ENCODE measurements around the gene ATF4.

ATF4 gene

GRCh38 chr22:39520226-39521105 is at the start of gene ATF4:
TSS of gene ATF4 (plus strand) at chr22:39520562. CDS start at chr22:39521446, 884 bp downstream.
- peak; percentile 78 for DNase-seq (ENCODE audit: low read depth, low spot score)

DNA sequence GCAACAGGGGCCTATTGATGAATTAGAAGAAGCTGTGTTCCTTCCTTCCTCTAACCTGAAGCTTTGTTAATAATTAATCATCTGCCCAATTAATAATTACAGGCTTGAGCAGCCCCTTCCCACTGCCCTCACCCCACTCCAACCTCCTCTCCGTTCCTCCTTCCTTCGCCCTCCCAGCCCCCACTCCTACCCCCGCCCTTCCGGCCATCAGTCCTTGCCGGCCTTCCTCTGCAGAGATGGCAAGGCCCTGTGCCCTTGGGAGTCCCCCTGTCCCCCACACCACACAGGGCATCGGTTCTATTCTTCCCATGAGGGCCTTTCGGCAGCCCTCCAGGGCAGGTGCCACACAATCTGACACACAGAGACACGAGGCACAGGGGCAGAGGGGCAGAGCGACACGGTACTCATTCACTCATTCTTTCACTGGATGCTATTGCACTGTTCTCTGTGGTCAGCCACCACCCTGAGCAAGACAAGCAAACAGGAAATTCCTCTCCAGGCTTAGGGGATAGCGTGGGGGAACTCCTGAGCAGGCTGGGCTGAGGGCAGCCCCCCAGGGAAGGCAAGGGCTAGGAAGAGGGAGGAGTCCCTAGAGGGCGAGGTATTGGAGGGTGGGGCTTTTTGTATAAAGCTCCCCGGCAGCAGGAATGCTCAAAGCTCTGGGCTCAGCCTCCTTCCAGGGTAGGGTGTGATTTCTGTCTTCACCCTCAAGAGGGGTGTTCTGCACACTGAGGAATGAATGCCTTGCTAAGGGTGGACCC is 48.8 kb upstream of the ATF4 start:
- no peak for DNase-seq (ENCODE audit: low read depth, low spot score)

DNA sequence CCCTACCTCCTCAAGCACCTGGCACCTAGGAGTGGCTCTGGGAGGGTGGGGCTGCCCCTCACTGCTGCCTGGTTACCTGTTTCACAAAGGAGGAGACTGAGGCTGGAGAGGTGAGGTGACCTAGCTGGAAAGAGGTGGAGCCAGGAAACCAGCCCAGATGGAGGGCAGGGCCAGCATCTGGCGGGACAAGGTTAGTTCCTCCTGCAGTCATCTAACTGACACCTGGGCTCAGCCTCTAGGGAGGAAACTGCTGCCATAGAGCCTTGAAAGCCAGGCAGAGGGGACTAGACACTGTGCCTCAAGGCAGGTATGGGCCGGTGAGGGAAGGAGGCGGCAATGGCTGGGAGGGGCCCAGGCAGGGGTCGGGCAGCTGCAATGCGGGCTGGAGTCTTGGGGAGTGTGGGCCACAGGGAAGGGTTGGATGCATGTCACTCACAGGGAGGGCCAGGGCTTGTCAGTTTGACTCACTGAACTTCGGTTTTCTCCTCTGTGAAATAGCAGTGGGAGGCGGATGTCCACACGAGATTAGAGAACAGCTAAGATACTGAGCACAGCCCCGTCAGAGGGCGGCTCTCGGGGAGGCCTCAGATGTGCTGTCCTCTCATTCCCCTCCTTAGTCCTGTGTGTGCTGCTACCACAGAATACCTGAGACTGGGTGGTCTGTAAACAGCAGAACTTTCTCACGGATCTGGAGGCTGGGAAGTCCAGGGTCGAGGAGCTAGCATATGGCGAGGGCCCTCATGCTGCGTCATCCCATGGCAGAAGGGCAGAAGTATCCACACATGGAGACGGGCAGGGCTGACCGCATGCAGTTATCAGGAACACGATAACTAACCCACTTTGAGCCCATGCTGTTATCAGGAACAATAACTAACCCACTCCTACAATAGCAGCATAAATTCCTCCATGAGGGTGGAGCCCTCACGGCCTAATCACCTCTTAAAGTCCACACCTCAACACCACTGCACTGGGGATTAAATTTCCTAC is 47.5 kb upstream of the ATF4 start:
- DNase-seq (ENCODE audit: low read depth, low spot score), result no peak

- no peak for DNase-seq (ENCODE audit: low read depth, low spot score)
These were observed 46.5 kb upstream of the ATF4 start for GRCh38 chr22:39473851-39474250.

GRCh38 chr22:39474351-39475111 is 45.8 kb upstream of the ATF4 start:
- no peak for DNase-seq (ENCODE audit: low read depth, low spot score)

GRCh38 chr22:39475337-39475736 is 45.0 kb upstream of the ATF4 start:
- DNase-seq (ENCODE audit: low read depth, low spot score), result no peak

- DNase-seq (ENCODE audit: low read depth, low spot score), result no peak
These were observed 44.5 kb upstream of the ATF4 start for GRCh38 chr22:39475902-39476301.

DNA sequence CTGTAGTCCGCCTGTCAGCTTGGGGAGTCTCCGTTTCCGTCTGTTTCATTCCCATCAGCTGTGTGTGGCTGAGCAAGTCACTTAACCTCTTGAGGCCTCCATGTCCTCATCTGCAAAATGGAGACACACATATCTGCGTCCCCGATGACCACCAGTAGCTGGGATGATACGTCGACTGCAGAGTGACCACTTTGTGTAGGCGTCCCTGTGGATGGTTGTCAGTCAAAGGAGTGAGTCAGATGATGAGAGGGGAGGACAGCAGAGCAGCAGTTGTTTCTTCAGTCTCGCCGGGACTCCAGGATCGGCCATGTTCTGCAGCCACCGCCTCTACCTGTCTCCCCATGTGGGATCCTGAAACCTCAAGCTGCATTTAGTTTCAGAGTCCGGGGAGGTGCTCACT is 43.7 kb upstream of the ATF4 start:
- no peak for DNase-seq (ENCODE audit: low read depth, low spot score)

DNA sequence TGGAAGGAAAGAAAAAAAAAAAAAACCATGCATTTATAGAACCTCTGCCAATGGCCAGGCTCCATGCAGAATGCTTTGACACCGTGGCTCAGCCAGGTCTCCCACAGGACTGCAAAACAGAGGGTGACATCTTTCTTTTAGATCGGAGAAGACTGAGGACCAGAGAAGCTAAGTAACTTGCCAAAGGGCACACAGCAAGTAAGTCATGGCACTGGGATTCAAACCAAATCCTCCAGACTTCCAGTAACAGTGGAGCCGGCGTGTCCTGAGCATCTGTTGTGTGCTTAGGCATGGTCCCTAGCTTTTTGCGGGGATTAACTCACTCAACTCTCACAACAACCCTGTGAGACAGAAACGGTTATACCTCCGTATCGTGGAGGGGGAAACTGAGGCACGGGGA is 42.8 kb upstream of the ATF4 start:
- no peak for DNase-seq (ENCODE audit: low read depth, low spot score)

- no peak for DNase-seq (ENCODE audit: low read depth, low spot score)
These were observed 41.9 kb upstream of the ATF4 start for GRCh38 chr22:39478441-39478850.

DNA sequence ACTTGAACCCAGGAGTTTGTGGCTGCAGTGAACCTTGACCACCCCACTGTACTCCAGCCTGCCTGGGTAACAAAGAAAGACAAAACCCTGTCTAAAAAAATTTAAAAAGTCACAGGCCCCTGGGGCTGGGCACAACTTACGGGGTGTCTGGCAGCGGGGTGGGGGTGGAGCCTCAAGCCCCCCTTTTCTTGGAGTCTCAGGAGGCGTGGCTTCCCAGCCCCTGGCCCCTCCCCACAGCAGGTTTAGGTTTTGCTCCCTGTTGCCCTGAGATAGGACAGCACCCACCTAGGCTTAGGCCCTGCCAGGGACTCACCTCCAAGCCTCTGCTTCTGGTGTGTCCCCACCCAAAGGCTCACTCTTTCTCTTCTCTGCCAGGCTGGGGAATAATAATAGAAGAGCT is 41.1 kb upstream of the ATF4 start:
- DNase-seq (ENCODE audit: low read depth, low spot score), result no peak

DNA sequence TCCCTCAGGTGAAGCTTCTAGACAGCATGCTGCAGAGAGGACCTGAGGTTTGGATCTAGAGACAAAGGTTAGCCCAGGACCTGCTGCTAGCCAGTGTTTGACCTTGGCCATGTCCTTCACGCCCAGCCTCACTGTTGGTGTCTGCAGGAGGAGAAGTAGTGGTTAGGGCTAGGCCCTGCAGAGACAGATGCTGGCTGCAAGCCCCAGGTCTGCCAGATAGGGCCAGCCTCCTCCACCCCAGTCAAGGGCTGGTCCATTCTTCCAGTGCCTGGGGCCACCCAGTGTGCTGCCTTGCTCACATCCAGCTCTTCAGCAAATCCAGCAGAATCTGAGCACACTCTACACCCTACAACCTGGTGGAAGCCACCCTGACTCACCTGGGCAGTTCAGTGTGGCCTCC is 39.8 kb upstream of the ATF4 start:
- no peak for DNase-seq (ENCODE audit: low read depth, low spot score)

- no peak for DNase-seq (ENCODE audit: low read depth, low spot score)
These were observed 39.3 kb upstream of the ATF4 start for GRCh38 chr22:39481054-39481453.

- DNase-seq (ENCODE audit: low read depth, low spot score), result no peak
These were observed 38.8 kb upstream of the ATF4 start for GRCh38 chr22:39481595-39481994.

DNA sequence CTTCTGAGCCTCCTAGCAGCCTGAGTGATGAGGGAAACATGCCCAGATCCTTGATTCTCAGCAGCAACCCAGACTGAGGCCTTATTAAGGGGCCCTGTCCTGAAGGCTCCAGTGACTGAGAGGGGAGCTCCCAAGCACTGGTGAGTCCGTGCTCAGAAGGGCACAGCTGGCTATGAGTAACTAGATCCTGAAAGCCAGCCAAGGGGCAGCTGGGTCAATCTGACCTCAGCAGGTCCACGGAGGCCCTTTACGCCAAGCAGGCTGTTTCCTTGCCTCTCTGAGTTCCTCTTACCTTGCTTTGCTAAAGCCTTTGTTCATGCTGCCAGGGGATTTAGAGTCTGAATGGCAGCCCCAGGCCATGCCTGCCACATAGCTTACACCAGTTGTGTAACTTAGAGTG is 37.6 kb upstream of the ATF4 start:
- DNase-seq (ENCODE audit: low read depth, low spot score), result no peak

GRCh38 chr22:39486951-39487825 is 33.2 kb upstream of the ATF4 start:
- no peak for DNase-seq (ENCODE audit: low read depth, low spot score)

DNA sequence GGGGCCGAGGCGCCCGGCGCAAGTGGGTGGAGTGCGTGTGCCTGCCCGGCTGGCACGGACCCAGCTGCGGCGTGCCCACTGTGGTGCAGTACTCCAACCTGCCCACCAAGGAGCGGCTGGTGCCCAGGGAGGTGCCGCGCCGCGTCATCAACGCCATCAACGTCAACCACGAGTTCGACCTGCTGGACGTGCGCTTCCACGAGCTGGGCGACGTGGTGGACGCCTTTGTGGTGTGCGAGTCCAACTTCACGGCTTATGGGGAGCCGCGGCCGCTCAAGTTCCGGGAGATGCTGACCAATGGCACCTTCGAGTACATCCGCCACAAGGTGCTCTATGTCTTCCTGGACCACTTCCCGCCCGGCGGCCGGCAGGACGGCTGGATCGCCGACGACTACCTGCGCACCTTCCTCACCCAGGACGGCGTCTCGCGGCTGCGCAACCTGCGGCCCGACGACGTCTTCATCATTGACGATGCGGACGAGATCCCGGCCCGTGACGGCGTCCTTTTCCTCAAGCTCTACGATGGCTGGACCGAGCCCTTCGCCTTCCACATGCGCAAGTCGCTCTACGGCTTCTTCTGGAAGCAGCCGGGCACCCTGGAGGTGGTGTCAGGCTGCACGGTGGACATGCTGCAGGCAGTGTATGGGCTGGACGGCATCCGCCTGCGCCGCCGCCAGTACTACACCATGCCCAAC is 32.4 kb upstream of the ATF4 start:
- DNase-seq (ENCODE audit: low read depth, low spot score), result no peak

DNA sequence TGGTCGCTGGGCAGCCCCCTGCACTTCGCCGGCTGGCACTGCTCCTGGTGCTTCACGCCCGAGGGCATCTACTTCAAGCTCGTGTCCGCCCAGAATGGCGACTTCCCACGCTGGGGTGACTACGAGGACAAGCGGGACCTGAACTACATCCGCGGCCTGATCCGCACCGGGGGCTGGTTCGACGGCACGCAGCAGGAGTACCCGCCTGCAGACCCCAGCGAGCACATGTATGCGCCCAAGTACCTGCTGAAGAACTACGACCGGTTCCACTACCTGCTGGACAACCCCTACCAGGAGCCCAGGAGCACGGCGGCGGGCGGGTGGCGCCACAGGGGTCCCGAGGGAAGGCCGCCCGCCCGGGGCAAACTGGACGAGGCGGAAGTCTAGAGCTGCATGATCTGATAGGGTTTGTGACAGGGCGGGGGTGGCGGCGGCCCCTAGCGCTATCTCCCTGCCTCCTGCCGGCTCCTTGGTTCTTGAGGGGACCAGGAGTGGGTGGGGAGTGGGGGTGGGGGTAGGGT is 31.7 kb upstream of the ATF4 start:
- DNase-seq (ENCODE audit: low read depth, low spot score), result no peak

Data from activated CD4-positive, CD25-positive, alpha-beta regulatory T cell treated with anti-CD3 and anti-CD28 coated beads, Interleukin-2, amount 50 U/mL, for 16 hours (primary cell).